ENCODE data around the gene TP73. TPM values are rescaled to one million over a fixed set of nuclear protein-coding genes. Genes with fewer than 3 reads are reported as not detected.

The TP73 gene
- total and polyA plus RNA-seq, 2 donors from 2014 or later, result 0.54 TPM; not detected in 1

DNA sequence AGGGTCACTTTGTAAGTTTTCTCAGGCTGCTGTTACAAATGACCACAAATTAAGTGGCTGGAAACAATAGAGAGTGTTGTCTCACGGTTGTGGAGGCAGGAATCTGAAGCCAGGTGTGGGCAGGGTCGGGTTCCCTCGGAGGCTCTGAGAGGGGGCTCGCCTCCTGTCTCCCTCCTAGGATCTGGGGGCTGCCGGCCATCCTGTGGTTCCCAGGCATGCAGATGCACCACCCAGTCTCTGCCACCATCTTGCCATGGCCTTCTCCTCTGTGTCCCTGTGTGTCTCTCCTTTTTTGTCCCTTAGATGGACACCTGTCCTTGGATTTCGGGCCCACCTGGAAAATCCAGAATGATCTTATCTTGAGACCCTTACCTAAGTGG, 4.8 kb downstream of the TP73 start:
- H3K4me1 ChIP-seq (ENCODE audit: control insufficient read depth in 2 of 3, insufficient read depth in 2 of 3, low read depth in 1 of 3, low read length in 3 of 3), result no peaks in the 10 kb centered on the region
- H3K36me3 ChIP-seq (ENCODE audit: control insufficient read depth in 2 of 3, insufficient read depth in 3 of 3, low read length in 3 of 3), result no peaks in the 10 kb centered on the region
- H3K27me3 ChIP-seq (ENCODE audit: control insufficient read depth, insufficient read depth, low read length), result peaks cover 16% of the 10 kb centered on the region
- H3K9me3 ChIP-seq (ENCODE audit: control insufficient read depth in 2 of 3, insufficient read depth in 1 of 3, low read length in 3 of 3), result no peaks in the 10 kb centered on the region
- peak in 1 of 5 donors; percentile 44 for DNase-seq
- H3K27ac ChIP-seq (ENCODE audit: low read depth in 2 of 2, low read length in 2 of 2), result no peak overlapping the region
- H3K9ac ChIP-seq (ENCODE audit: low read length in 3 of 3), result no peak overlapping the region
- TF ChIP-seq, protein P1, sequence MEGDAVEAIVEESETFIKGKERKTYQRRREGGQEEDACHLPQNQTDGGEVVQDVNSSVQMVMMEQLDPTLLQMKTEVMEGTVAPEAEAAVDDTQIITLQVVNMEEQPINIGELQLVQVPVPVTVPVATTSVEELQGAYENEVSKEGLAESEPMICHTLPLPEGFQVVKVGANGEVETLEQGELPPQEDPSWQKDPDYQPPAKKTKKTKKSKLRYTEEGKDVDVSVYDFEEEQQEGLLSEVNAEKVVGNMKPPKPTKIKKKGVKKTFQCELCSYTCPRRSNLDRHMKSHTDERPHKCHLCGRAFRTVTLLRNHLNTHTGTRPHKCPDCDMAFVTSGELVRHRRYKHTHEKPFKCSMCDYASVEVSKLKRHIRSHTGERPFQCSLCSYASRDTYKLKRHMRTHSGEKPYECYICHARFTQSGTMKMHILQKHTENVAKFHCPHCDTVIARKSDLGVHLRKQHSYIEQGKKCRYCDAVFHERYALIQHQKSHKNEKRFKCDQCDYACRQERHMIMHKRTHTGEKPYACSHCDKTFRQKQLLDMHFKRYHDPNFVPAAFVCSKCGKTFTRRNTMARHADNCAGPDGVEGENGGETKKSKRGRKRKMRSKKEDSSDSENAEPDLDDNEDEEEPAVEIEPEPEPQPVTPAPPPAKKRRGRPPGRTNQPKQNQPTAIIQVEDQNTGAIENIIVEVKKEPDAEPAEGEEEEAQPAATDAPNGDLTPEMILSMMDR (IDR thresholded peaks at IDR 0.05; ENCODE audit: borderline replicate concordance, extremely low read depth, insufficient read depth), result no peak
- H3K4me3 ChIP-seq (ENCODE audit: low read length in 3 of 3), result no peak overlapping the region
- FAIRE-seq, result no peak
- intact Hi-C loops (cut with DNase I), result no loop called here

GRCh38 chr1:3657578-3658230, 5.4 kb downstream of the TP73 start:
- DNase-seq (peak in 1 of 5 donors; percentile 71), FAIRE-seq (no peak)
- intact Hi-C loops (cut with DNase I), result no loop called here
- TF ChIP-seq, protein P1 (IDR thresholded peaks at IDR 0.05; ENCODE audit: borderline replicate concordance, extremely low read depth, insufficient read depth), result no peak
- no peaks in the 10 kb centered on the region for H3K9me3 ChIP-seq (ENCODE audit: control insufficient read depth in 2 of 3, insufficient read depth in 1 of 3, low read length in 3 of 3)
- H3K27ac ChIP-seq (ENCODE audit: low read depth in 2 of 2, low read length in 2 of 2), result no peak overlapping the region
- H3K36me3 ChIP-seq (ENCODE audit: control insufficient read depth in 2 of 3, insufficient read depth in 3 of 3, low read length in 3 of 3), result no peaks in the 10 kb centered on the region
- H3K4me3 ChIP-seq (ENCODE audit: low read length in 3 of 3), result no peak overlapping the region
- H3K27me3 ChIP-seq (ENCODE audit: control insufficient read depth, insufficient read depth, low read length), result peaks cover 16% of the 10 kb centered on the region
- H3K4me1 ChIP-seq (ENCODE audit: control insufficient read depth in 2 of 3, insufficient read depth in 2 of 3, low read depth in 1 of 3, low read length in 3 of 3), result no peaks in the 10 kb centered on the region
- H3K9ac ChIP-seq (ENCODE audit: low read length in 3 of 3), result no peak overlapping the region

DNA sequence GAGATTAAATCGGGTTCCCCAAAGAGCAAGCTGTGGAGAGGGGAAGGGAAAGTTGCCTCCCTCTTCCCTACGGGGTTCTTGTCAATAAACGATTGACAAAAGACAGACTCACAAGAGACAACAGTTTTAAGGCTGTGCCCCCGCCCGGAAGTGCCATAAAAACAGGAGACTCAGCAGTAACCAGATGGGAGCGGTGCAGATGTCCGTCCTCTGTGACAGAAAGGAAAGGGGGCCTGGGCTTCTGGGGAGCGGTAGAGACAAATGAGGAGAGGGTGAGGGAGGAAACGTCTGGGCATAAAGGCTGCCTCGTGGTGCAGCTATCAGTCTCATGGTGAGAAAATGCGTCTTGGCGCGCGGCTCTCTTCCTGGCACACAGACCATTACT, 5.9 kb downstream of the TP73 start:
- FAIRE-seq (no peak), DNase-seq (peak in 1 of 5 donors; percentile 26)
- Histone ChIP-seq H3K27ac (ENCODE audit: low read depth in 2 of 2, low read length in 2 of 2) (no peak overlapping the region), H3K36me3 (ENCODE audit: control insufficient read depth in 2 of 3, insufficient read depth in 3 of 3, low read length in 3 of 3) (no peaks in the 10 kb centered on the region), H3K9me3 (ENCODE audit: control insufficient read depth in 2 of 3, insufficient read depth in 1 of 3, low read length in 3 of 3) (no peaks in the 10 kb centered on the region), H3K4me1 (ENCODE audit: control insufficient read depth in 2 of 3, insufficient read depth in 2 of 3, low read depth in 1 of 3, low read length in 3 of 3) (no peaks in the 10 kb centered on the region), H3K4me3 (ENCODE audit: low read length in 3 of 3) (no peak overlapping the region), H3K9ac (ENCODE audit: low read length in 3 of 3) (no peak overlapping the region), H3K27me3 (ENCODE audit: control insufficient read depth, insufficient read depth, low read length) (peaks cover 15% of the 10 kb centered on the region)
- intact Hi-C loops (cut with DNase I), result no loop called here
- TF ChIP-seq, protein P1 (IDR thresholded peaks at IDR 0.05; ENCODE audit: borderline replicate concordance, extremely low read depth, insufficient read depth), result no peak

DNA sequence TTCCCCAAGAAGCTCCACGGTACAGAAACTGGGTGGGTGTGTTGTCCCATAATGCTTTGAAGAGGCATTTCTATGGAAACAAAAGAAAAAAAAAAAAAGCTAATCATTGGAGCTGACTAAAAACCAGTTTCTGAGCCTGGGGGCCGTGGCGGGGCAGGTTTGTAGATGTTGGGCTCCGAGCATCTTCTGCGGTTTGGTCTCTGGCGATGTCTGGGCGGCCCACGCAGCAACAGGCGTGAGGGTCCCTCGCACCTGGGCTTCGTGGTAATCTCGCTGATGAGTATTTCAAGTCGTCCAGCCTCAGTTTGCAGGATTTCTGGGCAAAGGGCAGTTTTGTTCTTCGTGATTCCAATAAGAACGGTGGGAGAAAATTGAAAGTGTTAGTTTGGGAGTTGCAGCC, 6.8 kb downstream of the TP73 start:
- Histone ChIP-seq H3K9me3 (ENCODE audit: control insufficient read depth in 2 of 3, insufficient read depth in 1 of 3, low read length in 3 of 3) (no peaks in the 10 kb centered on the region), H3K27me3 (ENCODE audit: control insufficient read depth, insufficient read depth, low read length) (peaks cover 8% of the 10 kb centered on the region), H3K4me1 (ENCODE audit: control insufficient read depth in 2 of 3, insufficient read depth in 2 of 3, low read depth in 1 of 3, low read length in 3 of 3) (no peaks in the 10 kb centered on the region), H3K9ac (ENCODE audit: low read length in 3 of 3) (no peak overlapping the region), H3K27ac (ENCODE audit: low read depth in 2 of 2, low read length in 2 of 2) (no peak overlapping the region), H3K4me3 (ENCODE audit: low read length in 3 of 3) (no peak overlapping the region), H3K36me3 (ENCODE audit: control insufficient read depth in 2 of 3, insufficient read depth in 3 of 3, low read length in 3 of 3) (no peaks in the 10 kb centered on the region)
- FAIRE-seq, result no peak
- peak in 1 of 5 donors; percentile 48 for DNase-seq
- TF ChIP-seq, protein P1 (IDR thresholded peaks at IDR 0.05; ENCODE audit: borderline replicate concordance, extremely low read depth, insufficient read depth), result no peak
- intact Hi-C loops (cut with DNase I), result no loop called here

Data from kidney (tissue), 14 donors.